Skeletal muscle satellite cell (primary cell): ENCODE results near the gene LGI4.

Experiments
- H3K27me3 ChIP-seq: 2 replicates; pipeline ENCODE4 v1.7.0; 2013; ENCODE audit warnings: low read length; ENCODE audit not compliant: control insufficient read depth, insufficient read depth
- H3K36me3 ChIP-seq: 2 replicates; pipeline ENCODE4 v1.7.0; 2013; ENCODE audit warnings: mild to moderate bottlenecking, control low read depth, low read length; ENCODE audit not compliant: insufficient read depth
- H3K4me1 ChIP-seq: 2 replicates; pipeline ENCODE4 v1.7.0; 2013; ENCODE audit warnings: low read length; ENCODE audit not compliant: control insufficient read depth, insufficient read depth
- H3K4me2 ChIP-seq: 2 replicates; pipeline ENCODE4 v1.7.0; 2013; ENCODE audit warnings: mild to moderate bottlenecking, low read length
- H3K4me3 ChIP-seq: 2 replicates; pipeline ENCODE4 v1.7.0; 2013; ENCODE audit warnings: low read length
- H3K9ac ChIP-seq: 2 replicates; pipeline ENCODE4 v1.7.0; 2013; ENCODE audit warnings: mild to moderate bottlenecking, low read depth, low read length, moderate library complexity
- H3K9me3 ChIP-seq: replicated peaks from 2 replicates; pipeline ENCODE4 v1.7.0; 2013; ENCODE audit warnings: mild to moderate bottlenecking, control low read depth, low read length

Gene LGI4

GRCh38 chr19:35098413-35099049, 36.3 kb downstream of the LGI4 start:
- Histone ChIP-seq H3K4me1 (no peaks in the 10 kb centered on the region), H3K4me3 (no peak overlapping the region), H3K4me2 (no peak overlapping the region), H3K27me3 (peaks cover 17% of the 10 kb centered on the region), H3K9ac (no peak overlapping the region), H3K9me3 (no peaks in the 10 kb centered on the region), H3K36me3 (no peaks in the 10 kb centered on the region)

- no peak overlapping the region for H3K4me2 ChIP-seq
- peaks cover 15% of the 10 kb centered on the region for H3K27me3 ChIP-seq
- no peaks in the 10 kb centered on the region for H3K9me3 ChIP-seq
- H3K4me3 ChIP-seq = no peak overlapping the region
- no peaks in the 10 kb centered on the region for H3K36me3 ChIP-seq
- H3K4me1 ChIP-seq = peaks cover under 1% of the 10 kb centered on the region
- H3K9ac ChIP-seq = no peak overlapping the region
Observed at GRCh38 chr19:35095667-35096368, 39.0 kb downstream of the LGI4 start.

- Histone ChIP-seq H3K9ac (no peak overlapping the region), H3K27me3 (peaks cover 14% of the 10 kb centered on the region), H3K9me3 (no peaks in the 10 kb centered on the region), H3K4me1 (peaks cover 6% of the 10 kb centered on the region), H3K4me2 (no peak overlapping the region), H3K36me3 (no peaks in the 10 kb centered on the region), H3K4me3 (no peak overlapping the region)
Observed at GRCh38 chr19:35094656-35095055, 40.2 kb downstream of the LGI4 start.

- Histone ChIP-seq H3K4me2 (no peak overlapping the region), H3K4me3 (no peak overlapping the region)
Observed at GRCh38 chr19:35093941-35094647, 40.8 kb downstream of the LGI4 start.

GRCh38 chr19:35093430-35093829, 41.4 kb downstream of the LGI4 start:
- Histone ChIP-seq H3K27me3 (peaks cover 7% of the 10 kb centered on the region), H3K9me3 (no peaks in the 10 kb centered on the region), H3K4me1 (peaks cover 11% of the 10 kb centered on the region), H3K36me3 (no peaks in the 10 kb centered on the region), H3K4me2 (no peak overlapping the region), H3K4me3 (no peak overlapping the region), H3K9ac (no peak overlapping the region)

More at GRCh38 chr19:35093941-35094647, 40.8 kb downstream of the LGI4 start:
- H3K4me1 ChIP-seq = peaks cover 6% of the 10 kb centered on the region
- no peak overlapping the region for H3K9ac ChIP-seq
- H3K27me3 ChIP-seq = peaks cover 12% of the 10 kb centered on the region
- H3K36me3 ChIP-seq = no peaks in the 10 kb centered on the region
- no peaks in the 10 kb centered on the region for H3K9me3 ChIP-seq

GRCh38 chr19:35090506-35091214, 44.2 kb downstream of the LGI4 start:
- Histone ChIP-seq H3K9ac (no peak overlapping the region), H3K4me1 (peaks cover 15% of the 10 kb centered on the region), H3K4me3 (no peak overlapping the region), H3K27me3 (no peaks in the 10 kb centered on the region), H3K36me3 (no peaks in the 10 kb centered on the region), H3K4me2 (peak overlapping the region; percentile 48), H3K9me3 (no peaks in the 10 kb centered on the region)

GRCh38 chr19:35090160-35090505, 44.7 kb downstream of the LGI4 start:
- no peaks in the 10 kb centered on the region for H3K27me3 ChIP-seq
- H3K4me1 ChIP-seq = peaks cover 15% of the 10 kb centered on the region
- no peak overlapping the region for H3K9ac ChIP-seq
- no peak overlapping the region for H3K4me3 ChIP-seq
- H3K36me3 ChIP-seq = no peaks in the 10 kb centered on the region
- no peaks in the 10 kb centered on the region for H3K9me3 ChIP-seq
- no peak overlapping the region for H3K4me2 ChIP-seq

- Histone ChIP-seq H3K4me2 (no peak overlapping the region), H3K36me3 (no peaks in the 10 kb centered on the region), H3K4me1 (peaks cover 15% of the 10 kb centered on the region), H3K27me3 (peaks cover under 1% of the 10 kb centered on the region), H3K9ac (no peak overlapping the region), H3K9me3 (no peaks in the 10 kb centered on the region), H3K4me3 (no peak overlapping the region)
Observed at GRCh38 chr19:35089554-35089953, 45.3 kb downstream of the LGI4 start.

- H3K4me3 ChIP-seq = no peak overlapping the region
- no peak overlapping the region for H3K4me2 ChIP-seq
- peaks cover 2% of the 10 kb centered on the region for H3K27me3 ChIP-seq
- H3K9me3 ChIP-seq = no peaks in the 10 kb centered on the region
- no peak overlapping the region for H3K9ac ChIP-seq
- peaks cover 15% of the 10 kb centered on the region for H3K4me1 ChIP-seq
- H3K36me3 ChIP-seq = no peaks in the 10 kb centered on the region
Observed at GRCh38 chr19:35088131-35088913, 46.5 kb downstream of the LGI4 start.

- H3K4me2 ChIP-seq = no peak overlapping the region
- peaks cover 15% of the 10 kb centered on the region for H3K4me1 ChIP-seq
- no peaks in the 10 kb centered on the region for H3K36me3 ChIP-seq
- H3K9me3 ChIP-seq = no peaks in the 10 kb centered on the region
- no peak overlapping the region for H3K4me3 ChIP-seq
- H3K9ac ChIP-seq = no peak overlapping the region
- H3K27me3 ChIP-seq = peaks cover 2% of the 10 kb centered on the region
Observed at GRCh38 chr19:35087393-35087792, 47.5 kb downstream of the LGI4 start.

GRCh38 chr19:35086455-35086854, 48.4 kb downstream of the LGI4 start:
- H3K36me3 ChIP-seq = no peaks in the 10 kb centered on the region
- H3K9me3 ChIP-seq = no peaks in the 10 kb centered on the region
- no peak overlapping the region for H3K9ac ChIP-seq
- peaks cover 15% of the 10 kb centered on the region for H3K4me1 ChIP-seq
- no peak overlapping the region for H3K4me2 ChIP-seq
- H3K27me3 ChIP-seq = peaks cover 2% of the 10 kb centered on the region
- no peak overlapping the region for H3K4me3 ChIP-seq
